GM12878 (cell line): ENCODE results near the gene TMEM86B. TPM values are rescaled to one million over a fixed set of nuclear protein-coding genes. Genes with fewer than 3 reads are reported as not detected.

Source experiments
- ATAC-seq: fragments of 200-7000 bp; cut with Tn5 transposase; 3 replicates; pipeline ENCODE4 v1.9.1; 2020; ENCODE audit warnings: mild to moderate bottlenecking, moderate library complexity
- BruUV-seq: library from RNA; stranded (reverse); fragments of 400-500 nt; replicated peaks from 2 replicates; lab custom pipeline; 2021; lab: Mats Ljungman, UMichigan
- CTCF ChIA-PET: fragments of 300-600 bp; sonication (Branson Sonifier 250); formaldehyde crosslinking; extraction: SDS; loops from one replicate; lab custom pipeline; 2021; ENCODE audit warnings: inconsistent platforms; lab: Yijun Ruan, JAX
- POLR2A ChIA-PET: fragments of 350-600 bp; formaldehyde crosslinking; extraction: SDS; loops from one replicate; lab custom pipeline; 2021; ENCODE audit warnings: inconsistent platforms; lab: Charles Lee
- RAD21 ChIA-PET: fragments of 300-600 bp; sonication (Branson Sonifier 250); formaldehyde crosslinking; loops from one replicate; lab custom pipeline; 2023; ENCODE audit warnings: antibody characterized with exemption; ENCODE audit not compliant: unreplicated experiment; lab: Charles Lee
- SMC1A ChIA-PET: fragments of 300-600 bp; sonication (Branson Sonifier 250); formaldehyde crosslinking; loops from one replicate; lab custom pipeline; 2023; ENCODE audit not compliant: unreplicated experiment, uncharacterized antibody; lab: Charles Lee
- DNase-seq: peaks from one replicate; pipeline ENCODE4 v3.0.0-alpha.2; 2011; ENCODE audit warnings: low read depth, low spot score
- FAIRE-seq: peaks from 3 replicates; lab custom pipeline; 2011; peaks lifted over from hg19 to GRCh38; lab: Jason Lieb, UNC
- H2AFZ ChIP-seq: 2 replicates; pipeline ENCODE4 v1.6.0; 2011; ENCODE audit warnings: low read depth, low read length, control low read depth; ENCODE audit not compliant: control insufficient read depth
- H3K27ac ChIP-seq: 2 replicates; pipeline ENCODE4 v1.5.1; 2011; ENCODE audit warnings: control low read depth; ENCODE audit not compliant: control insufficient read depth, insufficient read depth
- H3K27me3 ChIP-seq, 2 experiments: replicated peaks in 1 of 2; 2 replicates each; pipeline versions ENCODE4 v1.6.0 to v1.6.1; 2011; ENCODE audit warnings: low read length in 1 of 2; ENCODE audit not compliant: control insufficient read depth in 2 of 2, insufficient read depth in 2 of 2
- H3K36me3 ChIP-seq, 2 experiments: 2 replicates each; pipeline ENCODE4 v1.5.1; 2011; ENCODE audit warnings: low read length in 1 of 2; ENCODE audit not compliant: control insufficient read depth in 2 of 2, insufficient read depth in 2 of 2
- H3K4me1 ChIP-seq: 2 replicates; pipeline ENCODE4 v1.6.1; 2011; ENCODE audit warnings: mild to moderate bottlenecking, low read length, moderate library complexity, mixed read lengths; ENCODE audit not compliant: control insufficient read depth, insufficient read depth
- H3K4me2 ChIP-seq: 2 replicates; pipeline ENCODE4 v1.6.0; 2011; ENCODE audit warnings: control low read depth; ENCODE audit not compliant: control insufficient read depth, insufficient read depth
- H3K4me3 ChIP-seq: fragments of 200-600 bp; sonication (generic); 2 replicates; pipeline ENCODE4 v1.5.1; 2016
- H3K79me2 ChIP-seq: 2 replicates; pipeline ENCODE4 v1.6.0; 2011; ENCODE audit warnings: low read length; ENCODE audit not compliant: control insufficient read depth, insufficient read depth
- H3K9ac ChIP-seq: 2 replicates; pipeline ENCODE4 v1.8.0; 2011; ENCODE audit warnings: low read length, control low read depth, mixed read lengths; ENCODE audit not compliant: control insufficient read depth, insufficient read depth
- H3K9me3 ChIP-seq: replicated peaks from 3 replicates; pipeline ENCODE4 v1.5.1; 2011; ENCODE audit warnings: mild to moderate bottlenecking, low read length; ENCODE audit not compliant: control insufficient read depth, insufficient read depth
- H4K20me1 ChIP-seq: 2 replicates; pipeline ENCODE4 v1.6.0; 2011; ENCODE audit not compliant: control insufficient read depth, insufficient read depth
- ETV6 ChIP-seq, 2 experiments: fragments of 450-650 bp in 1 of 2; IDR thresholded peaks in 1 of 2; conservative IDR thresholded peaks in 1 of 2; 2 replicates each; pipeline ENCODE4 v1.6.1; 2014; ENCODE audit warnings: antibody characterized with exemption in 1 of 2, borderline replicate concordance in 1 of 2, low read depth in 1 of 2, mild to moderate bottlenecking in 1 of 2, moderate library complexity in 1 of 2
- EZH2 ChIP-seq: IDR thresholded peaks from 2 replicates; pipeline ENCODE4 v1.6.1; 2012; ENCODE audit warnings: low read depth, mild to moderate bottlenecking, control low read depth, inconsistent platforms, low read length, borderline replicate concordance; ENCODE audit not compliant: control insufficient read depth
- NFXL1 ChIP-seq: fragments of 450-650 bp; IDR thresholded peaks from 2 replicates; pipeline ENCODE4 v1.6.1; 2017; ENCODE audit warnings: antibody characterized with exemption, mild to moderate bottlenecking, borderline replicate concordance
- SMAD5 ChIP-seq: IDR thresholded peaks from 2 replicates; pipeline ENCODE4 v1.6.1; 2016; ENCODE audit warnings: antibody characterized with exemption, low read depth
- WGBS: methylation state at CpG from one replicate; pipeline ENCODE4 v1.1.6; 2016; ENCODE audit warnings: low lambda C conversion rate; ENCODE audit not compliant: insufficient replicate concordance, insufficient coverage; ENCODE audit errors: missing lambda C conversion rate; 5-methylcytosine and 5-hydroxymethylcytosine counted together
- in situ Hi-C: fragments of 300-500 bp; cut with MboI; formaldehyde crosslinking; loops from 9 replicates; pipeline ENCODE4 v1.14.3; 2018; ENCODE audit warnings: mixed read lengths
- intact Hi-C: fragments of 100-400 bp; cut with micrococcal nuclease; formaldehyde crosslinking; loops from one replicate; pipeline ENCODE4 v1.14.2; 2022; ENCODE audit not compliant: unreplicated experiment
- polyA plus RNA-seq, 11 experiments: library from polyadenylated mRNA; depleted of rRNA in 4 of 11; unstranded in 6 of 11; stranded (reverse) in 5 of 11; fragments of >200 nt; fragmentation: Nextera tagmentation in 4 of 11; fragmentation: Illumina TruSeq in 1 of 11; extraction: Ambion mirVana in 4 of 11; extraction: Trizol in 1 of 11; gene quantifications; 1 replicate in 1 of 11; 2 replicates in 10 of 11; pipeline versions ENCODE4 v1.2.1 to v1.2.3, GENCODE V29; 2011 to 2016; ENCODE audit warnings: inconsistent platforms in 2 of 11, missing spikeins in 2 of 11, low read depth in 1 of 11
- total RNA-seq, 4 experiments: library from RNA; depleted of rRNA in 3 of 4; stranded (reverse); fragments of >200 nt in 3 of 4; fragmentation: Illumina TruSeq in 1 of 4; extraction: Trizol in 1 of 4; gene quantifications; 2 replicates each; pipeline versions ENCODE4 v1.2.1 to v1.2.3, GENCODE V29; 2013 to 2021
- TF ChIP-seq, protein P1 (sequence below): IDR thresholded peaks from 2 replicates; pipeline ENCODE4 v1.6.1; 2012; ENCODE audit warnings: mild to moderate bottlenecking, low read depth, low read length

TMEM86B gene
- total and polyA plus RNA-seq, 10 of the 15 experiments (the other 5 are each of a cell fraction or from before 2014, with no cell fraction given): 0.26 to 10.6 (median 1.8) TPM

DNA sequence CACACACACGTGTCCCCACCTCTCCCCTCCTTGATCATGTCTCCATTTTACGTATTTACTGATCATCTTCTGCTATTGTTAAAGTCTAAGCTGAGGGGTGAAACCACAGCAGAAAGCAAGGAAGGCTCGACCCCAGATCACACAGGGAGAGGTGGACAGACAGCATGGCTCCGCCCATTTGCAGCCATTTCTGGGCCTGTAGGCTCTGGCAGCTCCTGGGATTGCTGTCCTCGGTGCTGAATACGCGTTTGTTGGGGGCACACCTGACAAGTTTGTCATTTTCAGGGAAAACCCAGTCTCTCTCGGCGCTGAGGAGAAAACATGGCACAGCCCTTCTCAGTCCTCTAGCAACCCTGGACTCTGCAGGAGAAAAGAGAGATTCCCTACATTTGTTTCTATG is 8.0 kb downstream of the TMEM86B start:
- H3K27ac ChIP-seq: no peak overlapping the region
- H3K79me2 ChIP-seq: no peaks in the 10 kb centered on the region
- H3K4me1 ChIP-seq: no peaks in the 10 kb centered on the region
- 93% methylated on average over 9 of the region's 9 CpGs for WGBS
- ATAC-seq: no peak
- POLR2A ChIA-PET: no interaction called here
- CTCF ChIA-PET: interaction anchor here (0.9 kb wide), 1 partner anchor 81 kb away, joined by 3 read pairs; no protein-coding TSS in a partner anchor
- H2AFZ ChIP-seq: no peak overlapping the region
- no peaks in the 10 kb centered on the region for H3K36me3 ChIP-seq
- no TSS peak for BruUV-seq
- no peak for DNase-seq
- intact Hi-C loops (no loop called here), in situ Hi-C loops (no loop called here)
- no peak overlapping the region for H3K9ac ChIP-seq
- SMC1A ChIA-PET: no interaction called here
- no peaks in the 10 kb centered on the region for H4K20me1 ChIP-seq
- RAD21 ChIA-PET: no interaction called here
- H3K9me3 ChIP-seq: no peaks in the 10 kb centered on the region
- no peak for TF ChIP-seq EZH2
- no peak for TF ChIP-seq SMAD5
- no peak for TF ChIP-seq NFXL1
- TF ChIP-seq ETV6 (conservative IDR thresholded peaks at IDR 0.05 in 1 of 2, IDR thresholded peaks at IDR 0.05 in 1 of 2; ENCODE audit: borderline replicate concordance in 1 of 2, low read depth in 1 of 2): no peak
- TF ChIP-seq, protein P1, sequence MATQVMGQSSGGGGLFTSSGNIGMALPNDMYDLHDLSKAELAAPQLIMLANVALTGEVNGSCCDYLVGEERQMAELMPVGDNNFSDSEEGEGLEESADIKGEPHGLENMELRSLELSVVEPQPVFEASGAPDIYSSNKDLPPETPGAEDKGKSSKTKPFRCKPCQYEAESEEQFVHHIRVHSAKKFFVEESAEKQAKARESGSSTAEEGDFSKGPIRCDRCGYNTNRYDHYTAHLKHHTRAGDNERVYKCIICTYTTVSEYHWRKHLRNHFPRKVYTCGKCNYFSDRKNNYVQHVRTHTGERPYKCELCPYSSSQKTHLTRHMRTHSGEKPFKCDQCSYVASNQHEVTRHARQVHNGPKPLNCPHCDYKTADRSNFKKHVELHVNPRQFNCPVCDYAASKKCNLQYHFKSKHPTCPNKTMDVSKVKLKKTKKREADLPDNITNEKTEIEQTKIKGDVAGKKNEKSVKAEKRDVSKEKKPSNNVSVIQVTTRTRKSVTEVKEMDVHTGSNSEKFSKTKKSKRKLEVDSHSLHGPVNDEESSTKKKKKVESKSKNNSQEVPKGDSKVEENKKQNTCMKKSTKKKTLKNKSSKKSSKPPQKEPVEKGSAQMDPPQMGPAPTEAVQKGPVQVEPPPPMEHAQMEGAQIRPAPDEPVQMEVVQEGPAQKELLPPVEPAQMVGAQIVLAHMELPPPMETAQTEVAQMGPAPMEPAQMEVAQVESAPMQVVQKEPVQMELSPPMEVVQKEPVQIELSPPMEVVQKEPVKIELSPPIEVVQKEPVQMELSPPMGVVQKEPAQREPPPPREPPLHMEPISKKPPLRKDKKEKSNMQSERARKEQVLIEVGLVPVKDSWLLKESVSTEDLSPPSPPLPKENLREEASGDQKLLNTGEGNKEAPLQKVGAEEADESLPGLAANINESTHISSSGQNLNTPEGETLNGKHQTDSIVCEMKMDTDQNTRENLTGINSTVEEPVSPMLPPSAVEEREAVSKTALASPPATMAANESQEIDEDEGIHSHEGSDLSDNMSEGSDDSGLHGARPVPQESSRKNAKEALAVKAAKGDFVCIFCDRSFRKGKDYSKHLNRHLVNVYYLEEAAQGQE: peak; percentile 71; the same call in 1 of the 2 replicates
- no peak overlapping the region for H3K4me2 ChIP-seq
- H3K4me3 ChIP-seq: no peak overlapping the region
- H3K27me3 ChIP-seq: no peaks in the 10 kb centered on the region
- no peak for FAIRE-seq
